ENCODE results near the gene OTULIN. TPM values are rescaled to one million over a fixed set of nuclear protein-coding genes. Genes with fewer than 3 reads are reported as not detected.

Gene OTULIN
- total and polyA plus RNA-seq, 2 experiments from 2014 or later, result 24.3 to 43.9 TPM

- Histone ChIP-seq H2AFZ (peak overlapping the region; percentile 99), H3K4me1 (ENCODE audit: insufficient read depth) (peaks cover 19% of the 10 kb centered on the region), H3K79me2 (replicated peaks; ENCODE audit: insufficient read depth) (peaks cover 37% of the 10 kb centered on the region), H3K27me3 (ENCODE audit: insufficient read depth) (peaks cover 30% of the 10 kb centered on the region), H3K4me3 (peak overlapping the region; percentile 87), H3K9me2 (ENCODE audit: insufficient read depth) (peaks cover 4% of the 10 kb centered on the region; the same call in 1 of the 2 replicates), H3K27ac (ENCODE audit: low read depth) (peak overlapping the region; percentile 59; the same call in 1 of the 2 replicates), H3K4me2 (peak overlapping the region; percentile 94), H3F3A (replicated peaks; ENCODE audit: low read depth) (0 out of 2 replicates have a peak, but pooled peaks cover 3% of the 10 kb centered on the region), H4K20me1 (replicated peaks; ENCODE audit: insufficient read depth) (peaks cover 4% of the 10 kb centered on the region; the same call in 1 of the 2 replicates), H3K36me3 (ENCODE audit: insufficient read depth) (no peaks in the 10 kb centered on the region)
- Mint-ChIP-seq H3K9me3 (no peaks in the 10 kb centered on the region), H3K27me3 (ENCODE audit: insufficient read depth, low read depth, poor library complexity) (peaks cover 22% of the 10 kb centered on the region), H3K4me3 (peak overlapping the region; percentile 90), H3K4me1 (peaks cover 22% of the 10 kb centered on the region), H3K36me3 (ENCODE audit: low read depth) (no peaks in the 10 kb centered on the region; the same call in 2 of the 3 replicates), H3K27ac (no peak overlapping the region; the same call in 1 of the 2 replicates)
- no peak for DNase-seq (ENCODE audit: low spot score)
- TF ChIP-seq ETS1 (IDR thresholded peaks at IDR 0.05), result no peak
- TF ChIP-seq EZH2 (IDR thresholded peaks at IDR 0.05; ENCODE audit: low read depth, unreplicated experiment), result peak; percentile 41
- no peak for TF ChIP-seq CTCF (conservative IDR thresholded peaks at IDR 0.05; ENCODE audit: low read depth in 2 of 2)
- peak; percentile 40 for ATAC-seq
Measured at GRCh38 chr5:14663734-14664269, 716 bp upstream of the OTULIN start.

GRCh38 chr5:14665101-14665822, 744 bp downstream of the OTULIN start:
- Histone ChIP-seq H3F3A (replicated peaks; ENCODE audit: low read depth) (0 out of 2 replicates have a peak, but pooled peaks cover 3% of the 10 kb centered on the region), H4K20me1 (replicated peaks; ENCODE audit: insufficient read depth) (peaks cover 4% of the 10 kb centered on the region; the same call in 1 of the 2 replicates), H3K4me1 (ENCODE audit: insufficient read depth) (peaks cover 19% of the 10 kb centered on the region), H3K36me3 (ENCODE audit: insufficient read depth) (no peaks in the 10 kb centered on the region), H3K9me2 (ENCODE audit: insufficient read depth) (peaks cover 4% of the 10 kb centered on the region; the same call in 1 of the 2 replicates), H3K27me3 (ENCODE audit: insufficient read depth) (peaks cover 30% of the 10 kb centered on the region), H3K4me3 (peak overlapping the region; percentile 87), H3K79me2 (replicated peaks; ENCODE audit: insufficient read depth) (peaks cover 52% of the 10 kb centered on the region), H3K4me2 (peak overlapping the region; percentile 94), H2AFZ (peak overlapping the region; percentile 61; the same call in 1 of the 2 replicates), H3K27ac (ENCODE audit: low read depth) (no peak overlapping the region)
- Mint-ChIP-seq H3K27ac (no peak overlapping the region), H3K4me3 (peak overlapping the region; percentile 93), H3K36me3 (ENCODE audit: low read depth) (no peaks in the 10 kb centered on the region; the same call in 2 of the 3 replicates), H3K9me3 (no peaks in the 10 kb centered on the region), H3K27me3 (ENCODE audit: insufficient read depth, low read depth, poor library complexity) (peaks cover 22% of the 10 kb centered on the region), H3K4me1 (peaks cover 22% of the 10 kb centered on the region)
- DNase-seq (ENCODE audit: low spot score) (peak; percentile 60), ATAC-seq (peak; percentile 14)
- TF ChIP-seq EZH2 (IDR thresholded peaks at IDR 0.05; ENCODE audit: low read depth, unreplicated experiment) (peak; percentile 50), CTCF (conservative IDR thresholded peaks at IDR 0.05; ENCODE audit: low read depth in 2 of 2) (0 out of 4 replicates have a peak, but pooled peaks of 1 of the 2 experiments have one; percentile 6), ZNF331 (CRISPR knock-in tag; IDR thresholded peaks at IDR 0.05; ENCODE audit: low read depth) (no peak)

Measured in GM23338 (cell line).